GM12878 (cell line): ENCODE data around the gene USP17L11.
"Not testable (repeated sequence)": the region's sequence is repeated elsewhere in the genome, so short reads cannot be mapped to it uniquely, and the experiment has no call there.

Source experiments
- POLR2A ChIP-seq: IDR thresholded peaks from 2 replicates; pipeline ENCODE4 v1.6.1; 2011; ENCODE audit warnings: low read depth, mild to moderate bottlenecking, low read length
- ZNF384 ChIP-seq: IDR thresholded peaks from 2 replicates; pipeline ENCODE4 v1.6.1; 2012; ENCODE audit warnings: low read depth, mild to moderate bottlenecking, low read length, improper control_type of control experiment, borderline replicate concordance

DNA sequence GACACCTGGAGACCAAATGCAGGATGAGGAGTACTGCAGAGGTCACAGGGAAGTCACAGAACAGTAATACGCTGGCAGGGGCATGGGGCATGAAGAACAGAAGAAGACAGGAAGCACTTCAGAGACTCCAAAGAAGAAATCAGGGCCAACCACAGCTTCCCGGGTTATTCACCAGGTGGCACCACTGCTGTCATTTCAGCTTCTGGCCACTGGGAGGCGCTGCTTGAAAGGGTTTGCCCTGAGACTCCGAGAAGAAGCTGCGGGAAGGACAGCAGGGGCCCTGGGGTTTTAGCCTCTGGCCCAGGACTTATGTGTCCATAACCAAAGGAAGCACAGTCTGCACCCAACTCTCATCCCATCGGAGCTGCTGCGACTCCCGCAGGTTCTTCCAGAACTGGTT lies 49.2 kb upstream of the USP17L11 start:
- not testable (repeated sequence) for TF ChIP-seq POLR2A, ZNF384
